T-helper 1 cell (primary cell): ENCODE measurements around the gene CD200R1.
"Not testable (repeated sequence)": the region's sequence is repeated elsewhere in the genome, so short reads cannot be mapped to it uniquely, and the experiment has no call there.

Experiments used
- DNase-seq, 5 donors: peaks; one replicate each; pipeline ENCODE4 v3.0.0-alpha.2; 2012 to 2020

Gene CD200R1

GRCh38 chr3:112974178-112974517 is 755 bp downstream of the CD200R1 start:
- no peak for DNase-seq

GRCh38 chr3:112973325-112974177 is 1.4 kb downstream of the CD200R1 start:
- DNase-seq, result peak in 2 of 5 donors; percentile 32 to 62

- no peak for DNase-seq
These were observed 2.7 kb downstream of the CD200R1 start for GRCh38 chr3:112972158-112972557.

GRCh38 chr3:112967828-112968227 is 7.1 kb downstream of the CD200R1 start:
- DNase-seq, result no peak

GRCh38 chr3:112967425-112967824 is 7.5 kb downstream of the CD200R1 start:
- no peak for DNase-seq

GRCh38 chr3:112966633-112967032 is 8.3 kb downstream of the CD200R1 start:
- DNase-seq, result no peak

- no peak for DNase-seq
These were observed 9.2 kb downstream of the CD200R1 start for GRCh38 chr3:112965656-112966055.

- DNase-seq, result no peak
These were observed 11.2 kb downstream of the CD200R1 start for GRCh38 chr3:112963683-112964082.

GRCh38 chr3:112958811-112959560 is 15.9 kb downstream of the CD200R1 start:
- DNase-seq, result peak in 1 of 5 donors; percentile 47

- DNase-seq, result no peak
These were observed 18.6 kb downstream of the CD200R1 start for GRCh38 chr3:112956351-112956750.

- DNase-seq, result no peak
These were observed 26.5 kb downstream of the CD200R1 start for GRCh38 chr3:112948346-112948838.

GRCh38 chr3:112931736-112932521 is 43.0 kb downstream of the CD200R1 start:
- DNase-seq, result no peak

- DNase-seq, result no peak
These were observed 44.1 kb downstream of the CD200R1 start for GRCh38 chr3:112930771-112931170.

- no peak for DNase-seq
These were observed 48.9 kb downstream of the CD200R1 start for GRCh38 chr3:112925969-112926368.

GRCh38 chr3:112925560-112925959 is 49.3 kb downstream of the CD200R1 start:
- DNase-seq, result no peak

GRCh38 chr3:112919541-112919940 is 55.4 kb downstream of the CD200R1 start:
- DNase-seq, result not testable (repeated sequence)

GRCh38 chr3:112908252-112908651 is 66.7 kb downstream of the CD200R1 start:
- DNase-seq, result no peak

- no peak for DNase-seq
These were observed 70.1 kb downstream of the CD200R1 start for GRCh38 chr3:112904786-112905185.

- DNase-seq, result no peak
These were observed 74.8 kb downstream of the CD200R1 start for GRCh38 chr3:112900113-112900512.

GRCh38 chr3:112897791-112898190 is 77.1 kb downstream of the CD200R1 start:
- no peak for DNase-seq

GRCh38 chr3:112894258-112894657 is 80.6 kb downstream of the CD200R1 start:
- no peak for DNase-seq

GRCh38 chr3:112889357-112889756 is 85.5 kb downstream of the CD200R1 start:
- DNase-seq, result no peak
